SK-N-SH treated with all-trans-retinoic acid at 6 μM for 48 hours (cell line): ENCODE measurements around the gene ITGB3BP.

Source experiments
- ARNTL ChIP-seq: fragments of 450-650 bp; formaldehyde crosslinking; IDR thresholded peaks from 2 replicates; pipeline ENCODE4 v1.5.0; 2020; ENCODE audit warnings: low read depth, mild to moderate bottlenecking, moderate library complexity, borderline replicate concordance
- CREB5 ChIP-seq: fragments of 250-450 bp; sonication (Bioruptor Pico); IDR thresholded peaks from 2 replicates; pipeline ENCODE4 v1.5.1; 2020; ENCODE audit warnings: low read depth, mild to moderate bottlenecking, moderate library complexity
- CSDC2 ChIP-seq: fragments of 250-450 bp; sonication (Bioruptor Pico); IDR thresholded peaks from 2 replicates; pipeline ENCODE4 v1.5.0; 2020; ENCODE audit warnings: mild to moderate bottlenecking, moderate library complexity
- CSRNP3 ChIP-seq: fragments of 250-450 bp; sonication (Bioruptor Pico); IDR thresholded peaks from 2 replicates; pipeline ENCODE4 v1.5.1; 2021; ENCODE audit warnings: mild to moderate bottlenecking, moderate library complexity
- GLIS3 ChIP-seq: fragments of 250-450 bp; sonication (Bioruptor Pico); IDR thresholded peaks from 2 replicates; pipeline ENCODE4 v1.5.0; 2020; ENCODE audit warnings: mild to moderate bottlenecking, moderate library complexity
- OSR1 ChIP-seq: fragments of 250-450 bp; sonication (Bioruptor Pico); IDR thresholded peaks from 2 replicates; pipeline ENCODE4 v1.8.0; 2022; ENCODE audit warnings: moderate library complexity, mild to moderate bottlenecking, inconsistent platforms
- PATZ1 ChIP-seq: fragments of 250-450 bp; sonication (Bioruptor Pico); IDR thresholded peaks from 2 replicates; pipeline ENCODE4 v1.8.0; 2020; ENCODE audit warnings: mild to moderate bottlenecking, moderate library complexity, borderline replicate concordance
- RARB ChIP-seq: fragments of 250-450 bp; sonication (Bioruptor Pico); IDR thresholded peaks from 2 replicates; pipeline ENCODE4 v1.8.0; 2021; ENCODE audit warnings: mild to moderate bottlenecking, moderate library complexity
- TSHZ2 ChIP-seq: fragments of 250-450 bp; sonication (Bioruptor Pico); IDR thresholded peaks from 2 replicates; pipeline ENCODE4 v1.5.0; 2020; ENCODE audit warnings: mild to moderate bottlenecking, moderate library complexity
- ZFP3 ChIP-seq: fragments of 250-450 bp; sonication (Bioruptor Pico); IDR thresholded peaks from 2 replicates; pipeline ENCODE4 v1.5.0; 2020; ENCODE audit warnings: mild to moderate bottlenecking, moderate library complexity
- ZFP30 ChIP-seq: fragments of 450-650 bp; formaldehyde crosslinking; IDR thresholded peaks from 2 replicates; pipeline ENCODE4 v1.5.0; 2022; ENCODE audit warnings: mild to moderate bottlenecking, moderate library complexity
- ZNF8 ChIP-seq: fragments of 450-650 bp; formaldehyde crosslinking; IDR thresholded peaks from 2 replicates; pipeline ENCODE4 v1.5.0; 2020; ENCODE audit warnings: mild to moderate bottlenecking, moderate library complexity

GRCh38 chr1:63405987-63406386 is 117.0 kb downstream of the ITGB3BP start:
- TF ChIP-seq TSHZ2 = no peak
- no peak for TF ChIP-seq CSRNP3 (CRISPR knock-in tag)
- TF ChIP-seq RARB (CRISPR knock-in tag) = no peak
- TF ChIP-seq PATZ1 = no peak
- TF ChIP-seq CSDC2 = no peak
- no peak for TF ChIP-seq CREB5 (CRISPR knock-in tag)
- no peak for TF ChIP-seq ZFP3 (CRISPR knock-in tag)
- TF ChIP-seq ZFP30 (CRISPR knock-in tag) = no peak
- TF ChIP-seq ZNF8 (CRISPR knock-in tag) = no peak
- no peak for TF ChIP-seq OSR1 (CRISPR knock-in tag)
- no peak for TF ChIP-seq GLIS3 (CRISPR knock-in tag)
- no peak for TF ChIP-seq ARNTL (CRISPR knock-in tag)
